Stimulated activated CD4-positive, alpha-beta T cell treated with anti-CD3 and anti-CD28 coated beads, Interleukin-15, amount 100 ng/mL, for 48 hours (primary cell): ENCODE data around the gene DDAH2.
A peak's percentile ranks its signal among the peaks of the same experiment; 100 is the strongest.
"Not testable (repeated sequence)": the region's sequence is repeated elsewhere in the genome, so short reads cannot be mapped to it uniquely, and the experiment has no call there.

Source experiments
- DNase-seq, 2 donors: peaks; one replicate each; pipeline ENCODE4 v3.0.0-alpha.2; 2020; ENCODE audit warnings: low read depth in 2 of 2

DDAH2 gene

DNA sequence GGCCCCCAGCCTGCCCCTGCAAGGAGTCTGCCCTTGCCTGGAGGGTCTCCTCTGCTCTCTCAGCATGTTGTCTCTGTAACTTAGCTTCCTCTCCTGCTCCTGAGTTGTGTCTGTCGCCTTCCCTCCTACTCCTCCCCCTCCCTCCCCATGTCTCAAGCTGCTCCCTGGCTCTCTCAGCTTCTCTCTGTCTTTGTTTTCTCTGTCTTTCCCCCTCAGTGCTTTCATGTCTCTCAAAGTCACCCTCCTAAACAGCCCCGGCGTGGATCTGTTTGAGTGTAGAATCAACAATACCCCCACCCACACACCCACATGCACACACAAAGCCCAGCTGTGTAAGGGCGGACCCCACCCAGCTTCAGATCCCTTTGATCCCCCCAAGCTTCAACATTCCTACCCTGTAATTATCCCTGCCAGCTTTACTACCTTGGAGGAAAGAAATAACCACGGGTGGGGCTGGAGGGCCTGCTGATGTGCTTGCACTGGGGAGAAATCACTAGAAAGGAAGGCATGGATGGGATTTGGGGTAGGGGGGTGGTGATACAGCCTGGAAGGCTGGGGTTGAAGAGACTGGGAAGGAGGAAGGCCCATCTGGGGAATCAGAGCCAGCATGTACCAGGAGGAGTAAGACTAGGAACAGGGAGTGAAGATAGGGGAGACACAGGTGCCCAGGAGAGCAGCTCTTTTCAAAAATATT, 15.0 kb downstream of the DDAH2 start:
- no peak for DNase-seq

DNA sequence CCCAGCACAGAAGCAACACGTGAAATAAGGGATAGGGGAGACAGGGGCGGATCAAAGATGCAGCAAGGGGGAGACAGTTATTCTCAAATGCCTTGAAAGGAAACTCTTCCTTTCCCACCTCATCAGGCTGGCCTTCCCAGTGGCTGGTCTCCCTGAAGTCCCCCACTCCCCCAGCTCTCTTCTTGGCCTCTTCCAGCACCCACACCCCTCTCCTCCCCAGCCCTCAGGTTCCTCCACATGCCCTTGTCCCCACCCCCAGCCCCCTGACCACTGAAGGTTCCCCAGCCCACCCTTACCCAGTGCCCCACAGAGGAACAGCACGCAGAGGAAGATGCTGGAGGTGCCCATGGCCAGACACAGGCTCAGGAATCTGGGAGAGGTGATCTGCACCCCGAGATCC, 15.6 kb downstream of the DDAH2 start:
- DNase-seq = no peak

DNA sequence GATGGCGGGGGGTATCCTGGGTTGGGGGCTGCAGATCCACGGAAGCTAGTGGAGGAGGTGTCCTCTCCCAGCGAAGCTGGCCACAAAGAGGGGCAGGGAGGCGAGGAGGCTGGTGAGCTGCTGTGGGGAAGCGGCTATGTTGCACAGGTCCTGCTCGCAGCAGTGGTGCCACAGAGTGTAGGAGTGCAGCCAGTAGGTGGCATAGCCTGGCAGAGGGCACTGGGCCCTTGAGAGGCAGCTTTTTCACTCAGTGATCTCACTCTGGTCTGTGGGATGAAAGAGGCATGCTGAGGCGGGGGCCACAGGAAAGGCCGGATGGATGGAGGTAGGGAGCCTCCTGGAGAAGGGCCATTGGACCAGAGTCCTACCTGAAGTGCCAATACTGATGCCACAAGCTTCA, 16.8 kb downstream of the DDAH2 start:
- DNase-seq = no peak

DNA sequence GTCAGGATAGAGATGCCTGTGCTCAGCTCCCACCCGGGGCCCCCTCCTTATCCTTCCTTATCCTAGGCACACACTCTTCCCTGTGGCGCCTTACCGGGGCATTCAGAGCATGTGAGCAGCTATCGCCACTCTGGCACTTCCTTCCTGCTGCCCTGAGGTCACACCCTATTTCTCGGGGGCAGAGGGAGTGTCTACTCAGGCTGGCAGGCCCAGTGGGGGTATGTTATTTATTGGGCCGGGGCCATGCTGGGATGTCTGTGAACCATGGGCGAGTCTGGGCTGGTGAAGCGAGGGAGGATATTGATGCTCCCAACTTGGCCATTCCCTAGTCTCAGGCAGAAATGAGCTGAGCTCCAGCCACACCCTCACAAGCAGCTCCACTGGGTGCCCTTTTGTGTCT, 17.9 kb downstream of the DDAH2 start:
- DNase-seq = no peak

DNA sequence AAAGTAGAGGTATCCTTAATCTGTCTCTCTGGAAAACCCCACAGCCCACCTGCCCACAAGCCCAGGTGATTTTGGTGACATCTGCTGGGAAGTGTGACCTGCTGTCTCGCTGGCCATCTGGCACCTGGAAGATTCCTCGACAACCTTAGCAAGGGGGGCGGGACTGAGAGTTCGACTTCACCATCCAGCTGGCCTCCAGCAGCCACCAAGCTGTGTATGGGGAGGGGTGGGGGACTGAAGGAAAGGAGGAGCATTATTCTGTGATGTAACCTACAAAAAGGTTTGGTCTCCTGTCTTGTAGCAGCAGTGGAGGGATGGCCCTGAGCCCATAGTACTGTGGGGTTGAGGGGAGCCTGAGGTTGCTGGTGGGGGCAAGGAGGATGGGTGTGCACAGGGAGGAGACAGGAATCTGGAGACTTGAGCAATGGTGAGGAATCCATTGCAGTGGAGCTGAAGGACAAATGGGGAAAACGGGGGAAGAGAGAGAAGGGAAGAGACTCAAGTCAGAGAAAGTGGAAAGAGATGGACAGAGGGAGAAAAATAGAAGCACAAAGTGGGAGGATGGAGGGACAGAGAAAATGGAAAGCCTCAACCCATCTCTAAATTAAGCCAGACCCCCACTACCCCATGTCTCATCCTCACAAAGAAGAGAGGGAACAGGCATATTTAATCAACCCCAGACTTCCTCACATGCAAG, 18.4 kb downstream of the DDAH2 start:
- no peak for DNase-seq

DNA sequence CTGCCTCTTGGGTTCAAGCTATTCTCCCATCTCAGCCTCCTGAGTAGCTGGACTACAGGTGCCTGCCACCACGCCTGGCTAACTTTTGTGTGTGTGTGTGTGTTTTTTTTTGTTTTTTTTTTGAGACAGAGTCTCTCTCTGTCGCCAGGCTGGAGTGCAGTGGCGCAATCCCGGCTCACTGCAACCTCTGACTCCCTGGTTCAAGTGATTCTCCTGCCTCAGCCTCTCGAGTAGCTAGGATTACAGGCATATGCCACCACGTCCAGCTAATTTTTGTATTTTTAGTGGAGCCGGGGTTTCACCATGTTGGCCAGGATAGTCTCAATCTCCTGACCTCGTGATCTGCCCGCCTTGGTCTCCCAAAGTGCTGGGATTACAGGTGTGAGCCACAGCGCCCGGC, 19.9 kb downstream of the DDAH2 start:
- not testable (repeated sequence) for DNase-seq

DNA sequence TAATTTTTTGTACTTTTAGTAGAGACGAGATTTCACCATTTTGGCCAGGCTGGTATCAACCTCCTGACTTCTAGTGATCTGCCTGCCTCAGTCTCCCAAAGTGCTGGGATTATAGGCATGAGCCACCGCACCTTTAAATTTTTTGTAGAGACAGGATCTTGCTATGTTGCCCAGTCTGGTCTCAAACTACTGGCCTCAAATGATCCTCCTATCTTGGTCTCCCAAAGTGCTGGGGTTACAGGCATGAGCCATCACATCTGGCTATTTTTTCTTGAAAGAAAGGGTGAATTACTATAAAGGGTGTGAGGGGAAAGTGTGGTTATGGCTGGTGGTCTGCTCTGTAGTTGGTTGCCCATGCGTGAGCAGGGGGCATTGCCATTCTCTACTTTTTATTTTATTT, 20.9 kb downstream of the DDAH2 start:
- DNase-seq = no peak

DNA sequence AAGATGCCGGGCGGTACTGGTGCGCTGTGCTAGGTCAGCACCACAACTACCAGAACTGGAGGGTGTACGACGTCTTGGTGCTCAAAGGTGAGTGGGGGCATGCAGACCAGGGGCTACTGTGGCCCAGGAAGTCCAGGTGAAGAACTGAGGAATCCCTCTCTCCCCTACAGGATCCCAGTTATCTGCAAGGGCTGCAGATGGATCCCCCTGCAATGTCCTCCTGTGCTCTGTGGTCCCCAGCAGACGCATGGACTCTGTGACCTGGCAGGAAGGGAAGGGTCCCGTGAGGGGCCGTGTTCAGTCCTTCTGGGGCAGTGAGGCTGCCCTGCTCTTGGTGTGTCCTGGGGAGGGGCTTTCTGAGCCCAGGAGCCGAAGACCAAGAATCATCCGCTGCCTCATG, 21.4 kb downstream of the DDAH2 start:
- no peak for DNase-seq

DNA sequence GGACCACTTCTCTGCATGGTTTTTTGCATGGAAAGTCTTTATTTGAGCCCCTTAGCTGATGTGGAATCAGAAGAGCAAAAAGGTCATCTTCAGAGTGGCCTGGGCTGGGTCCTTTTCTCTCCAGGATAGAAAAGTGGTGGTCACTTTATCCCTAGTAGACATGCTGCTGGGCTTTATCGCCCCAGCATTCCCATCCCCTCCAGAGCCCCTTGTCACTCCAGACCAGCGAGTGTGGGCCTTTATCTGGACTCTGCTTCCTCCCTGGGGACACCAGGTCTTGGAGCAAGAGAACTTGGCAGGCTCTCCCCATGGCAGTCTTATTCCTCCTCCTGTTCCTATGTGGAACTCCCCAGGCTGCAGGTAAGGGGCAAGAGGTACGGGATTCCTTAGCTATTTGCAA, 22.5 kb downstream of the DDAH2 start, which contains the start of gene LY6G6F:
TSS of gene LY6G6F (plus strand) at position 268 of the 400 bp plus-strand sequence. CDS start at position 309, 41 bp downstream.
- no peak for DNase-seq

DNA sequence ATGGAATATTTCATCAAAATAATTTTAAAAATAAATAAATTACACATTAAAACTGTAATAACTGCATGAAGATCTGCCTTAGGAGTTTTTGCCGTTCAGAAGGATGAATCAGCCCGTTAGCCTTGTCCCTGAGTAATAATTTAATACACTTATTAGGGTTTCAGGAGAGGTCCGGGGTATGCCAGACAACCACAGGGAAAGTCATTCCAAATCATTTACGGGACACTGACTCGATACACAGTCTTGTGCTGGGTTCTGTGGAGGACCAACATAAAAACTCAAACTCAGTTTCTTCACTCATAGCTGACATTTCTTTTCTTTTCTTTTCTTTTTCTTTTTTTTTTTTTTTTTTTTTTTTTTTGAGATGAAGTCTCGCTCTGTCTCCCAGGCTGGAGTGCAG, 23.2 kb downstream of the DDAH2 start:
- DNase-seq = no peak

DNA sequence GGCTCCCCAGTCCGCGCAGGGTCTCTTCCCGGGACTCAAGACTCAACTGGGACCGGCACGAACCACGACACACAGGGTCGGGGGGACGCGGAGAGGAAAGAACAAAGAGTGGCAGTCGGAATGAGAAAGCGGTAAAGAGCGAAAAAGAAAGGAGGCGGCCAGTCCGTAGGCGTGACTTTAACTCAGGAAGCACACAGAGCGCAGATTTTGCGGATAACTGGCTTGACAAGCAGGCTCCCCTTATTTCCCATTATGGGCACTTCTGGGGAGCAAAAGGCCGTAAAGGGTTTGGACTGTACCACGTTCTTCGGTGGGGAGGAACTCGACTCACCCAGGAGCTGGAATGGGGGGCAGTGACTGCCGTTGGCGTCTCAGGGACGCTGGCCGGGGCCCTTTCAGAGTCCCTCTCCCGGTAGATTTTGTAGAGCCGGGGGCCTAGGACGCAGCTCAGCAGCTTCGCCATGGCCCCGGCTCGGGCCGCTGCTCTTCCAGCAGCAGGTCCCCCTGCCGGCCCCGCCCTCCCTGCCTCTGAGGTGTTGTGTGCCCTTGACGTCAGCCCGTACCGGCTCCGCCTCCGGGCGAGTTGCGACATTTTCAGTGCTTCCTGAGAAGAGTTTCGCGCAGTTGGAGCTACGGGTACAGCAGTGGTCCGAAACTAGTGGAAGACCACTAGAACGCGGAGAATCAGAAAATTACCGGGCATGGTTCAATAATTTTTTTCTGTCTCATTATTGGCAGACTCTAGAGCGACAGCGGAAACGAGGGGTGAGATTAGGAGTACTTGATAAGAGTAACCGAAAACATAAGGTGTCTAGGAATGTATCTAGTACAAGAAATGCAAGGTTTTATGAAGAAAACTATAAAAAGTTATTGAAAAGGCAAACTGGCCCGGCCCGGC, 26.0 kb downstream of the DDAH2 start, which contains the start of gene ABHD16A:
TSS of gene ABHD16A (minus strand) at position 506 of the 898 bp plus-strand sequence. CDS start at position 463, 43 bp downstream.
- DNase-seq = peak; percentile 96 to 98

DNA sequence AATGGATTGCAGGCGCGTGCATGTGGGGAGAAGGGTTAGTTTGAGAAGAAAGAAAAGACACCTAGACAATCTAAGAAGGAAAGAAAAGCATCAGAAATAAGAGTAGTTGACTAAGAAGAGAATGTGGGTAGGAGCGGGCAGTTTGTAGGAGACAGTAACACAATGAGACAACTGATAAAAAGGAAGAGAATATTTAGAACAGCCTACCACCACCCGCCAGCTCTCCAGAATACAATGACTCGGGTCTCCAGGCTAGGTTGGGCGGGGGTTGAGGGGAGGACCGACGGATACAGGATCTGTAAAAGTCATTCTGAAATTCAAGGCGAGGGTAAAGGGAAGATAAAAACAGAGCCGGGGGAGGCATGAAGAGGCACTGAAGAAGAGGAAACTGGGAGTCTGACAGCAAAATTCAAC, 26.7 kb downstream of the DDAH2 start:
- peak in 1 of 2 donors; percentile 27 for DNase-seq

DNA sequence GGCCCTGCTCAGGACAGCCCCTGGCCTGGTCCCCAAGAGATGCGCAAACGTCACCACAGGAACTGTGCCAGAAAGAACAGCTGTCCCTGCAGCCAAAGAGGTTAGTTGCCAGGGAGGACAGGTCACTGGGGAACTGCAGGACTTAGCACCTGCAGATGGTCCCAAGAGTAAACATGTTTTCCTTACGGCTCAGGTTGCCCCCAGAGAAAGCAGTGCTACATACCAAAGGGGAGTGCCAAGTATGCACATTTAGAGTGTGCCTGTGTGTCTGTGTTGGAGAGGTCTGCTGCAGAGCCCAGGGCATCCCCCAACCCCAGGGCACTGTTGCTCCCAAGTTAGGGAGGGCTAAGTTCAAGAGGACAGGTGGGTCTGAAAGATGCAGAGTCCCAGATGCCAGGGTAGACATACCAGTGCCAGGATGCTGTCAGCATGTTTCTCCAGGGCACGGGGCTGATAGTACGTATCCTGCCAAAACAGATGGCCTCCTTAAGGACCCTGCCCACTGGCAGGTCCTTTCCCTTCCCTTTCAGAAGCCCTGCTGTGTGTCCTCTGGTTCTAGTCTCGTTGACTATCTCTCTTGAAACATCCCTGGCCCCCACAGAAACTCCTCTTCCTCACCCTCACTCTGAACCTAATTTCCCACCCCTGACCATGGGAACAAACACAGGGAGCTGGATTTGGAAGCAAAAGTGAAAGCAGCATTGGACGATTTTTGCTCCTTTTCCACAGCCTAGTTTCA, 27.3 kb downstream of the DDAH2 start:
- DNase-seq = no peak

DNA sequence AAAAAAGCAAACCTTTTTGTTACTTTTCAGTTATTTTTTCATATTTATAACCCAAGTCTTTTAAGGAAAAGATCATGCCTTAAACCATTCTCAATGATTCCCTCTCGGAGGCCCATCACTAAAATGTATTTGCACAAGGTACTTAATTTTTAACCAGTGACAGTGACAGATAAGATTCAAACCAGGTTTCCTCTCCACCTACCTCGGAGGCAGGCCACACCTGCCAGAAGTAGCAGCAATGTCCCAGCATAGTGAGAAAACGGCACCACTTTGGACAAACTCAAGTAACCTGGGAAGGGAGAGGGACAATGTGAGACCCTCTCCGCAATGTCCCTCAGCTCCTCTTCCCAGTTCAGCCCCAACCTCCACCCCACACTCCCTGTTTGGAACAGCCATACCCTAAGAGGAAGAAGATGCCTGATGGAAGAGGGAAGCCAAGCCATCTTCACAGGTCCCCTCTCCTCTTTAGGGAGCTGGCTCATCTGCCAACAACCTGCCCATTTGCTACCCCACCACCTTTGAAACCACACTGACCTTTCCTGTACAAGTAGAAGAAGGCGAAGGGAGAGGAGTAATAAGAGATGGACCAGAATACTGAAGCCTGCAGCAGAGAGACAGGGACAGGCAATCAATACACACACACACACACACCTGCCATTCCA, 28.2 kb downstream of the DDAH2 start:
- DNase-seq = no peak

DNA sequence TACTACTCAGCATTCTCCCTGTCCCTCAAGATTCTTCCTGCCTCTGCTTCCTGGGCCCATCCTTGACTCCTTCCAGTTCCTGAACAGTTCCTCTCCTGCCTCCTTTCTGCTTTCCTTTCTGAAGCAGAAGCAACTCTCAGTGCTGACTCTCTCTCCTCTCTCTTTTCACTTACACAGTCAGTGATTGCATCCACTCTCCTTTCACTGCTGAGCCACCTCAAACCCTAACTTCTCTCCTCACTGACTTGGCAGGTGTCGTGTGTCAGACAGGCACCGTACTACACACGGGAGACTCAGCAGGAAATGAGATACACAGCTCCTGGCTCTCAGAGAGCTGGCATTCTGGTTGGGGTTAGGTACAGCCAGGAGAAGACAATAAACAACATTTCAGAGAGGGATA, 31.5 kb downstream of the DDAH2 start:
- DNase-seq = no peak

DNA sequence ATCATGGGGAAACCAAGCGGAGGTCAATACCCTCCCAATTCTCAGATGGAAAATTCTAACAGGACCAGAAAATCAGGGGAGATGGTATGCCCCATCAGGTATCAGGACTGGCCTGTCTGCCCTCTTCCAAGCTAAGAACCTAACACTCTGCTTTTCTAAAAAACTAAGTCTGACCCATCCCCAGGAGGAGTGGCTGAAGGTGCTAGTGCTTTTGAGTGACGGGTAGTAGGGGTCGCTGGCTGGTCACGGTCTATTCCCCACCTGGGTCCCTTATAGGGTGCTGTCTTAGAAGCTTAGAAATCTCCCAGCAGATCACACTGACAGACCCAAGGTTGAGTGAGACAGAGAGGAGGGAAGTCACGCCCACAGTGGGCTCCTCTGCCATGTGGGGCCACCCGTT, 35.6 kb downstream of the DDAH2 start:
- no peak for DNase-seq

DNA sequence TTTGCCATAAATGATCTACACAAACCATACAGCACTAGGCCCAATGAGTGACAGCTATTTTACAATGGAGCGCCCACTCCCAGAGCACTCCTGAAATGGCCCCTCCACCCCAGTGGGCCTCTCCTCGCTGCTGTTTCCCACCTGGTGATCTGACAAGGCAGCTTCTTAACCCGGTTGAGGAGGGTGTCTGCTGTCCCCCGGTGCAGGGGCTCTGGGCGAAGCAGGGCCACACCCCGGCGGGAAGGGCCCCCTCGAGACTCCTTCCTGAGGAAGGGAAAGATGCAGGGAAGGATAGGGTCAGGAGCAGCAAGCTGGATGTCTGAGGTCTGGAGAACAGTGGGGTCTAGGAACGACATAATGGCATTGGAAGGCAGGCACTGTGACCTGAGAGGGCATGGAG, 36.2 kb downstream of the DDAH2 start:
- DNase-seq = no peak

DNA sequence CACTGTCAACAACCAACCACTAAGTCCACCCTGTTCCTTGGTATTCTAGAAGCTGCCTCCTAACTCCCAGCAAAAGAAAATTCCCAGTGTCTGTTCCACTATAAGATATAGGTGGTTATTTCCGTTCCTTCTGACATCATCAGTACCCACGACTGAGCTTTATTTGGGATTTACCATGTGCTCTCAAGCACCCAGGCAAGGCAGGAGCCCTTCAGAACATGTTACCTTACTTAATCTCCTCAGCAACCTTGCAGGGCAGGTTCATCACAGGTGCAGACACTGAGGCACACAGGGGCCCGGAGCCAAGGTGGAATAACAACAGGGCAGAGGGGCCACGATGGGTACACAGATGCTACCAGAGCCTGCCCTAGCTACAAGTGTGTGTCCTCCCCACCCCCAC, 36.7 kb downstream of the DDAH2 start:
- no peak for DNase-seq

DNA sequence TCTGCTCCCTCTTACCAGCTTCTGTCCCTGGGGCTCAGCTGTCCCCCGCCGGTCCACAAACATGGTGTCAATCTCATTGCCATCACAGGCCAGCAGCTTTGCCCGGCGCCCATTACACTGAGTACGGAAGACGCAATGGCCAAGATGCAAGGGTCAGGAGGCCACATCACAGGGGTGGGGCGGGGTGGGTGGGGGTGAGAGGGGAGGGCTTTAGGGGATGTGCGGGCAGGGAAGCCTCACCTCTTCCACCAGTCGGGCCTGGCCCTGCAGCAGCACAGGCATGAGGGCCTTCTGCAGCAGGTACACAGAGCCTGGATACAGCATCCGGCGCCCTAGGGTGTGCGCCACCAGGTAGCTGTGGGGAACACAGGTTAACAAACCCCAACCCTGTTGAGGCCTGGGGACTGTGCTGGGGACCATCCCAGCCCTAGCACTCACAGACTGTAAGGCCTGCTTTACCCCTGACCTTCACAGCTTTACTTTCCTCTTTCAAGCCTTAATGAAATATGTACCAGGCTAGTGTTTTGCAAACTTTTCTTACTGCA, 37.5 kb downstream of the DDAH2 start:
- DNase-seq = no peak

DNA sequence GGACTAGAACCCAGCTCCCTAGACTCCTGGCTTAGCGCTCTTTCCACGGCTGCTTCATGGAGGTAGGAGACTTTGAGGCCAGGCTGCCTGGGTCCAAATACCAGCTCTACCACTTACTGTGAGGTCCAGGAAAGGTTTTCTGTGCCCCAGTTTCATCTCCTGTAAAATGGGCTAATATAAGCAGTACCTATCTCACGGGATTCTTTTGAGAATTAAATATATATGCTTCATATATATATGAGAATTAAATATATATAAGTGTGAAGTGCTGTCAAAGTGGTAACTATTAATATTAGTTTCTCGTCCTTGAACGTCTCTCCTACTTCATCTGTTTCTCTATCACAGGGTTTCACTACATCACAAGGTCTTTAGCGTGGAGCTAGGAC, 38.0 kb downstream of the DDAH2 start:
- no peak for DNase-seq
